Neural cell (in vitro differentiated cells): ENCODE measurements around the gene IFT52. TPM values are rescaled to one million over a fixed set of nuclear protein-coding genes. Genes with fewer than 3 reads are reported as not detected.

Experiments used
- H2AFZ ChIP-seq: fragments of 200-600, 300-800 bp; sonication (generic), shearing (Covaris generic); 2 replicates; pipeline ENCODE4 v1.6.0; 2014; ENCODE audit warnings: low read depth, mild to moderate bottlenecking, antibody characterized with exemption, low read length, moderate library complexity
- H3F3A ChIP-seq: fragments of 200-600 bp; shearing (Covaris generic); 2 replicates; pipeline ENCODE4 v1.6.1; 2016; ENCODE audit warnings: mild to moderate bottlenecking, moderate library complexity, mixed read lengths, antibody characterized with exemption, low read length; ENCODE audit not compliant: insufficient read depth, poor library complexity, severe bottlenecking
- H3K27ac ChIP-seq: fragments of 200-600, 300-800 bp; sonication (generic), shearing (Covaris generic); 2 replicates; pipeline ENCODE4 v1.5.1; 2014; ENCODE audit warnings: mild to moderate bottlenecking, low read length, moderate library complexity
- H3K27me3 ChIP-seq: fragments of 300-800, 200-600 bp; sonication (generic), shearing (Covaris generic); 2 replicates; pipeline ENCODE4 v1.6.0; 2014; ENCODE audit warnings: mild to moderate bottlenecking, low read depth, low read length, moderate library complexity; ENCODE audit not compliant: insufficient read depth
- H3K36me3 ChIP-seq: fragments of 300-800, 200-600 bp; sonication (generic), shearing (Covaris generic); 2 replicates; pipeline ENCODE4 v1.5.1; 2014; ENCODE audit warnings: mild to moderate bottlenecking, antibody characterized with exemption, low read length, moderate library complexity; ENCODE audit not compliant: insufficient read depth
- H3K4me2 ChIP-seq: fragments of 300-800, 200-600 bp; sonication (generic), shearing (Covaris generic); 2 replicates; pipeline ENCODE4 v1.6.0; 2014; ENCODE audit warnings: mild to moderate bottlenecking, low read length
- H3K4me3 ChIP-seq: fragments of 300-800, 200-600 bp; sonication (generic), shearing (Covaris generic); 2 replicates; pipeline ENCODE4 v1.5.1; 2014; ENCODE audit warnings: mild to moderate bottlenecking, low read length, moderate library complexity
- H3K79me2 ChIP-seq: fragments of 200-600 bp; shearing (Covaris generic); replicated peaks from 2 replicates; pipeline ENCODE4 v1.6.0; 2014; ENCODE audit warnings: mild to moderate bottlenecking, low read length, moderate library complexity; ENCODE audit not compliant: insufficient read depth
- H3K9ac ChIP-seq: fragments of 300-800, 200-600 bp; sonication (generic), shearing (Covaris generic); 2 replicates; pipeline ENCODE4 v1.6.1; 2016; ENCODE audit warnings: mild to moderate bottlenecking, low read length, mixed read lengths
- H3K9me2 ChIP-seq: fragments of 200-600 bp; shearing (Covaris generic); 2 replicates; pipeline ENCODE4 v1.6.1; 2016; ENCODE audit warnings: mild to moderate bottlenecking, low read length, mixed read lengths; ENCODE audit not compliant: insufficient read depth
- H3K9me3 ChIP-seq: fragments of 200-600, 300-800 bp; sonication (generic), shearing (Covaris generic); 2 replicates; pipeline ENCODE4 v1.6.1; 2016; ENCODE audit warnings: mild to moderate bottlenecking, mixed run types, low read length, moderate library complexity, mixed read lengths
- H4K20me1 ChIP-seq: fragments of 200-600 bp; shearing (Covaris generic); 2 replicates; pipeline ENCODE4 v1.6.1; 2016; ENCODE audit warnings: mild to moderate bottlenecking, mixed run types; ENCODE audit not compliant: insufficient read depth
- CTCF ChIP-seq: fragments of 450-650 bp; IDR thresholded peaks from 2 replicates; pipeline ENCODE4 v1.5.1; 2014; ENCODE audit warnings: antibody characterized with exemption, mild to moderate bottlenecking, moderate library complexity; ENCODE audit not compliant: poor library complexity, severe bottlenecking
- EP300 ChIP-seq: fragments of 450-650 bp; conservative IDR thresholded peaks from 2 replicates; pipeline ENCODE4 v1.6.1; 2014; ENCODE audit warnings: antibody characterized with exemption, mild to moderate bottlenecking, moderate library complexity; ENCODE audit not compliant: poor library complexity, severe bottlenecking
- EZH2 ChIP-seq: fragments of 200-600, 300-800 bp; shearing (Covaris generic), sonication (generic); IDR thresholded peaks from 2 replicates; pipeline ENCODE4 v1.6.1; 2014; ENCODE audit warnings: antibody characterized with exemption, low read length, borderline replicate concordance, mild to moderate bottlenecking; ENCODE audit not compliant: insufficient read depth, poor library complexity, severe bottlenecking
- MXI1 ChIP-seq: fragments of 450-650 bp; conservative IDR thresholded peaks from 2 replicates; pipeline ENCODE4 v1.6.1; 2014; ENCODE audit warnings: antibody characterized with exemption, mild to moderate bottlenecking; ENCODE audit not compliant: poor library complexity, severe bottlenecking
- POLR2AphosphoS5 ChIP-seq: IDR thresholded peaks from 2 replicates; pipeline ENCODE4 v1.6.1; 2012
- RAD21 ChIP-seq: fragments of 450-650 bp; conservative IDR thresholded peaks from 2 replicates; pipeline ENCODE4 v1.6.1; 2014; ENCODE audit warnings: antibody characterized with exemption, mild to moderate bottlenecking, moderate library complexity
- REST ChIP-seq: IDR thresholded peaks from 2 replicates; pipeline ENCODE4 v1.6.1; 2012; ENCODE audit warnings: borderline replicate concordance
- SMC3 ChIP-seq: fragments of 450-650 bp; conservative IDR thresholded peaks from 2 replicates; pipeline ENCODE4 v1.6.1; 2014; ENCODE audit warnings: antibody characterized with exemption, mild to moderate bottlenecking, moderate library complexity; ENCODE audit not compliant: poor library complexity
- TAF1 ChIP-seq: IDR thresholded peaks from 2 replicates; pipeline ENCODE4 v1.6.1; 2012; ENCODE audit warnings: low read depth
- polyA plus RNA-seq: library from polyadenylated mRNA; depleted of rRNA; stranded (reverse); fragments of >200 nt; gene quantifications from 2 replicates; pipeline ENCODE4 v1.2.3, GENCODE V29; 2014

Gene IFT52
- polyA plus RNA-seq, 1 donor from 2014 or later, result 144 TPM

GRCh38 chr20:43571310-43571709 is 19.4 kb upstream of the IFT52 start:
- Histone ChIP-seq H4K20me1 (no peaks in the 10 kb centered on the region), H3K9ac (no peak overlapping the region), H3F3A (no peaks in the 10 kb centered on the region), H3K79me2 (no peaks in the 10 kb centered on the region), H3K27me3 (no peaks in the 10 kb centered on the region), H3K9me3 (no peaks in the 10 kb centered on the region), H2AFZ (no peak overlapping the region), H3K9me2 (no peaks in the 10 kb centered on the region), H3K4me3 (no peak overlapping the region), H3K36me3 (no peaks in the 10 kb centered on the region), H3K4me2 (no peak overlapping the region), H3K27ac (no peak overlapping the region)
- TF ChIP-seq EZH2, result no peak
- TF ChIP-seq POLR2AphosphoS5, result no peak
- TF ChIP-seq RAD21, result no peak
- no peak for TF ChIP-seq REST
- no peak for TF ChIP-seq SMC3
- no peak for TF ChIP-seq TAF1
- TF ChIP-seq MXI1, result no peak
- TF ChIP-seq EP300, result no peak
- no peak for TF ChIP-seq CTCF

GRCh38 chr20:43571771-43572170 is 19.0 kb upstream of the IFT52 start:
- no peaks in the 10 kb centered on the region for H3K36me3 ChIP-seq
- H3K9me2 ChIP-seq, result no peaks in the 10 kb centered on the region
- H3F3A ChIP-seq, result no peaks in the 10 kb centered on the region
- H3K79me2 ChIP-seq, result no peaks in the 10 kb centered on the region
- TF ChIP-seq SMC3 (no peak), REST (no peak), MXI1 (no peak), TAF1 (no peak), RAD21 (no peak), POLR2AphosphoS5 (no peak), EZH2 (no peak), EP300 (no peak), CTCF (no peak)
- no peak overlapping the region for H3K4me3 ChIP-seq
- no peak overlapping the region for H2AFZ ChIP-seq
- no peak overlapping the region for H3K4me2 ChIP-seq
- no peaks in the 10 kb centered on the region for H4K20me1 ChIP-seq
- H3K9me3 ChIP-seq, result no peaks in the 10 kb centered on the region
- no peaks in the 10 kb centered on the region for H3K27me3 ChIP-seq
- no peak overlapping the region for H3K9ac ChIP-seq
- H3K27ac ChIP-seq, result no peak overlapping the region
